GM19328 (cell line): ENCODE data around the gene TRIM22.
"Not testable (repeated sequence)": the region's sequence is repeated elsewhere in the genome, so short reads cannot be mapped to it uniquely, and the experiment has no call there.

Source experiments
- ATAC-seq: cut with Tn5 transposase; IDR thresholded peaks from one replicate; pipeline ENCODE4 v1.9.1; 2021; ENCODE audit warnings: mild to moderate bottlenecking, moderate library complexity; ENCODE audit not compliant: unreplicated experiment

TRIM22 gene

DNA sequence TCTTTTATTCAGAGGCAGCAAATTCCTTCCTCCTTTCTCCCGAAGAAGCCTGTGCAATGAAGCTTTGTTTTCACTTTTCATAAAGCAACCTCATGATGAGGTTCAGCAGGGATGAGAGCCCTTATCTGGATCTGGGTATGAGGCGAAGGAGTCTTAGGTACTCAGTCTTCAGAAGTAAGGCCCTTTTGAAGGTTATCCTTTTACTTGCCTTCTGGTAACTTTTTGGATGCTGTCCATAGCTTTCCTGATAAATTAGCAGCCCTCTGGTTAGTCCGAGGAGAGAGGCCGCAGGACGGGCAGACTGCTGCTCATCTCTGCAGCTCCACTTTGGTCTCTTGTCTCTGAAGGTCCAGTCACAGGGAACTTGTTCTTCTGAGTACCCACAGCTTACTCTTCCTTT lies 1.1 kb downstream of the TRIM22 start:
- ATAC-seq: no peak

DNA sequence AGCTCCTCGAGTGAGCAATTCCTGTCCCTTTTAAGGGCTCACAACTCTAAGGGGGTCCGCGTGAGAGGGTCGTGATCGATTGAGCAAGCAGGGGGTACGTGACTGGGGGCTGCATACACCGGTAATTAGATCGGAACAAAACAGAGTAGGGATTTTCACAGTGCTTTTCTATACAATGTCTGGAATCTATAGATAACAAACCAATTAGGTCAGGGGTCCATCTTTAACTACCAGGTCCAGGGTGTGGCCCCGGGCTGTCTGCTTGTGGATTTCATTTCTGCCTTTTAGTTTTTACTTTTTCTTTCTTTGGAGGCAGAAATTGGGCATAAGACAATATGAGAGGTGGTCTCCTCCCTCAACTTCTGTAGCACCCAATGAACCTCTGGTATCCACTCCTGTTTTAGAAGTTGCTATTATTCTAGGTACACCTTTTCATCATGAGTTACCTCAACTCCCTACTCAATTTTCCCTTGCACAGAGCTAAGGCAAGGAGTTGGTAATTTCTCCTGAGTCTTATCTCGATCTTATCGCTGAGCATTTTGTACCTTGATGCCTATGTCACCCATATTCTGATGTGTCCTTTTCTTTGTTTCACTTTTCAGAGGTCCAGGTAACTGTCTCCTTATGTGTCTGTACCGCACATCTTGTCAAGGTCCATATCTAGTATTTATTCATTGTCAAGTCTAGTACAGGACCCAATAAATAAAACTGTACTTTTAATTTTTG lies 1.8 kb downstream of the TRIM22 start:
- ATAC-seq: not testable (repeated sequence)

DNA sequence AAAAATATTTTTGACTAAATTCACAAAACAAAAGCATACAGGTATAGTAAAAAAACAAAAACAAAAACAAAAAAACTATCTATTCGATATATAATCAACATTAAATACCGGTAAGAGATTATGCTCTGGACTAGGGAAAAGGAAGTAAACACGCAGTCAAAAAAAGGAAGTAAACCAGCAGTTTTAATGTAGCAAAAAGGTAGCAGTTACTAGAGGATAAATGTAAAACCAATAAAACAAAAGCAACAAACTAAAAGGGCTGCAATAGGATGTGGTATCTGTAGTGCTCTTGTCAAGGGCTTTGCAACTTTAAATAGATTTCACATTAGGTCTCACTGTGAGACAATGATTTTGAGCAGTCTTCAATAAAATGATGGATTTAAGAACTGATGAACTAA lies 2.4 kb downstream of the TRIM22 start:
- ATAC-seq: no peak

DNA sequence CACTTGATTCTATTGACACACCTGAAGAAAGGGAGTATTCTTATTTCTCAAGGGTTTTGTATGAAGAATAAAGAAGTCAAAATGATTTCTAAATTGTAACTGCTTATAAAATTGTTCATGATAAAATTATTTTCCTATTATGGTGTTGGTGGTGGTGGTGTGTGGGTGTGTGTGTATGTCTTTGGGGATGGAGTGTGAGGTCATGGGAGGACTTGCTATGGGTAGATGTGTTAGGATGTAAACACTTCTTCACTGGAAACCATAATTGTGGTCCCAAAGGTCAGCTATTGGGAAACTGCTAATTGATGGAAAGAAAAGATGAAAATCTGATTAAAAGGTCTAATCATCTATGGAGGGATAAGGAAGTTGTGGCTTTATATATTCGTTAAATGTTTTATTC lies 5.1 kb downstream of the TRIM22 start:
- ATAC-seq: no peak

DNA sequence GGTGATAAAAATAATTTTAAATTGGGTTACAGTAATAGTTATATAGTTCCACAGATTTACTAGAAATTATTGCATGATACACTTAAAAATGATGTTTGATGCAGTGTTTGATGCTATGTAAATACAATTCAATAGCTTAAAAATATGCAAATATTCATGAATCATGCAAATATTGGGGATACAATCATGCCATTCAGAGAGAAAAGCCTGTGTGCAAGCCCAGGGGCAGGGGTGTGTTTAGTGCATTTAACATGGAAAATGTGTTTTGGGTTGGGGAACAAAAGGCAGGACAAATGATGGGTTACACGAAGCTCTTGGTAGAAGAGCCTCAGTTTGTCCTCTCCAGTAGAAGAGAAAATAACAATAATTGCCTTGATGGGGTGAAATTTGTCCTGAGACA lies 6.0 kb downstream of the TRIM22 start:
- ATAC-seq: no peak

DNA sequence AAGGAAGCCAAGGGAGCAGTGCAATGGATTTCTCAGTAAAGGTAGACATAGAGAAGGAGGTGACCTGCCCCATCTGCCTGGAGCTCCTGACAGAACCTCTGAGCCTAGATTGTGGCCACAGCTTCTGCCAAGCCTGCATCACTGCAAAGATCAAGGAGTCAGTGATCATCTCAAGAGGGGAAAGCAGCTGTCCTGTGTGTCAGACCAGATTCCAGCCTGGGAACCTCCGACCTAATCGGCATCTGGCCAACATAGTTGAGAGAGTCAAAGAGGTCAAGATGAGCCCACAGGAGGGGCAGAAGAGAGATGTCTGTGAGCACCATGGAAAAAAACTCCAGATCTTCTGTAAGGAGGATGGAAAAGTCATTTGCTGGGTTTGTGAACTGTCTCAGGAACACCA lies 6.6 kb downstream of the TRIM22 start:
- ATAC-seq: no peak

DNA sequence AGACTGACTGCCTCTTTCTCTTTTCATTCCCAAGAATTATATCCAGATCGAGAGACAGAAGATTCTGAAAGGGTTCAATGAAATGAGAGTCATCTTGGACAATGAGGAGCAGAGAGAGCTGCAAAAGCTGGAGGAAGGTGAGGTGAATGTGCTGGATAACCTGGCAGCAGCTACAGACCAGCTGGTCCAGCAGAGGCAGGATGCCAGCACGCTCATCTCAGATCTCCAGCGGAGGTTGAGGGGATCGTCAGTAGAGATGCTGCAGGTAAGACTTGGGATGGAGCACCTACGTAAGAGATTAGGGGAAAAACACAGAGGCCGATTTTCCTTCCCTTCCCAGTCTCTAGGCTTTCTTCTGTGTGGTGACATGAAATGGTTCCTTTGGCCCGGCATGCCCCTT lies 8.7 kb downstream of the TRIM22 start:
- no peak for ATAC-seq

DNA sequence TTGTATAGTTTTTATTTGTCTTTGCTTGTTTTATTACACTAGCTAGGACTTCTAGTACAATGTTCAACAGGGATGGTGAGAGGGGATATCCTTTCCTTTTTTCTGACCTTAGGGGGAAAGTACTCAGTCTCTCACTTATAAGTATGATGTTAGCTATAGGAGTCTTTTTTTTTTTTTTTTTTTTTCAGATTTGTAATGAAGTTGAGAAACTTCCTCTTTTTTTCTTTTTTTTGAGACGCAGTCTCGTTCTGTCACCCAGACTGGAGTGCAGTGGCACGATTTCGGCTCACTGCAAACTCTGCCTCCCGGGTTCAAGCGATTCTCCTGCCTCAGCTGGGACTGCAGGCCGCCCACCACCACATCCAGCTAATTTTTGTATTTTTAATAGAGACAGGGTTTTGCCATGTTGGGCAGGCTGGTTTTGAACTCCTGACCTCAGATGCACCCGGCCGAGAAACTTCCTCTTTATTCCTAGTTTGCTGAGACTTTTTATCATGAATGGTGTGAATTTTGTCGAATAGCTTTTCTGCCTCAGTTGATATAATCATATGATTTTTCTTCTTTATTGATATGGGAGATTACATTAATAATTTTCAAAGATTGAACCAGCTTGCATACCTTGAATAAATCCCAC lies 10.9 kb downstream of the TRIM22 start:
- ATAC-seq: no peak

DNA sequence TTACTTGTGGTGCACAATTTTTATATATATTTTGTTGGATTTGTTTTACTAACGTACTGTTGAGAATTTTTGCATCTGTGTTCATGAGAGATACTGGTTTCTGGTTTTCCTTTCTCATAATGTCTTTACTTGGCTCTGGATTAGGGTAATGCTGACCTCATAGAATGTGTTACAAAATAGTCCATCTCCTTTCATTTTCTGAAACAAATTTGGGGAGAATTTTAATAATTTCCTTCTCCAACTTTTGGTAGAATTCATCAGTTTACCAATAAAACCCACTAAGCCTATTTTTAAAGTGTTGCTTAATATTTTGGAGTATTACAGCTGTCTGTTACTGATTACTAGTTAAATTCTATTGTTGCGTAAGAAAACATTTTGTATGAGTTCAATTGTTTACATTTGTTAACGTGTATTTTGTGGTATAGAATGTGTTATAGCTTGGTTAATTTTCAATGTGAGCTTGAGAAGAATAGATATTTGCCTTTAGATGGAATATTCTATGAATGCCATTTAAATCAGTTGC lies 11.5 kb downstream of the TRIM22 start:
- ATAC-seq: no peak

DNA sequence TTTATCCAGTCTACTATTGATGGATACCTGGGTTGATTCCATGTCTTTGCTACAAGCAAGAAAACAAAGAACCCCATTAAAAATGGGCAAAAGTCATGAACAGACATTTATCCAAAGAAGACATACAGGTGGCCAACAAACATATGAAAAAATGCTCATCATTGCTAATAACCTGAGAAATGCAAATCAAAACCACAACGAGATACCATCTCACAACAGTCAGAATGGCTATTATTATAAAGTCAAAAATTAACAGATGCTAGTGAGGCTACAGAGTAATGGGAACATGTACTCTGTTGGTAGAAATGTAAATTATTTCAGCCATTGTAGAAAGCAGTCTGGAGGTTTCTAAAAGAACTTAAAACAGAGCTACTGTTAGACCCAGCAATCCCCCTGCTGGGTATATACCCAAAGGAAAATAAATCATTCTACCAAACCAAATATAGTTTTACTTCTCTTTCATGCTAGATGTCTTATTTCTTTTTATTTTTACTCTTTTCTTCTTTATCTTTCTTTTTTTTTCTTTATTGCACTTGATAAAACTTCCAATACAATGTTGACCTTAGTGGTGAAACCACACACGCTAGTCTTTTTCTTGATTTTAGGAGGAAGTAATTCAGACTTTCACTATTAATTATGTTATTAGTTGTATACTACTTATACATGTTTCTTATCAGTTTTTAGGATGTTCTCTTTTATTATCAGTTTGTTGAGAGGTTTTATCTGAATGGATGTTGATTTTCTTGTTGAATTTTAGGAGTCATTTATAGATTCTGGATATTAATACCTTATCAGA lies 14.3 kb downstream of the TRIM22 start:
- no peak for ATAC-seq

DNA sequence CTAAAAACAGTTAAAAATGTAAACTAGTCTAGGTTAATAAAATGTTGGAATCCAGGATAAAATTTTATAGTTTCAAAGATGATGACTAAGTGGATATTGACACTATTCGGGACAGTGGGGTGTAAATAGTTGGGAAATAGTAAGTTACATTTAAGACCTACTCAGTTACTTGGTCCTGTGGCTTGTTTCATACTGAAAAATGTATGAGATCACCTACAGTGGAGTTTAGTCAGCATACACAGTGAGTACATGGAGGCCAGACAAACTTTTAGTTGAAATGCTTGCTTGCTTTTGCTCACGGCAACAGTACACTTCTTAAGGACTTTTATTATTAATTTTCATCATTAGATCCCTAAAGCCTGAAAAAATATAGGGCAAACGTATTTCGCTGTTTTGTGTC lies 16.1 kb downstream of the TRIM22 start:
- no peak for ATAC-seq

DNA sequence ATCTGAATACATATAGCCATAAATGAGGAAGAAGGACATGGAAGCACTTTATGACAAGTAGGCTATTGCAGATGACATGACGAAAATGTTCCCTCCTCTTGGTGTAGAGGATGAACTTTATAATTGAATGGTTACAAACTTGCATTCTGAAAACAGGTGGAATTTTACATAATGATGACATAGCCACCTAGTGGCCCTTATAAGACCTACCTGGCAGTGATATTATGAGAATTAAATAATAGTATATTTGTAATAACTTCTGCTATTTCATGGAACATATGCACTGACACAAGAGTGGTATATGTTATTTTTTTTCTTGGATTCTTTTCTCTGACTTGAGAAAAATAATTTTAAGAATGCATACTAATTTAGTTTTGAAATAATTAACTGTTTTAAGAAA lies 22.9 kb downstream of the TRIM22 start:
- no peak for ATAC-seq

DNA sequence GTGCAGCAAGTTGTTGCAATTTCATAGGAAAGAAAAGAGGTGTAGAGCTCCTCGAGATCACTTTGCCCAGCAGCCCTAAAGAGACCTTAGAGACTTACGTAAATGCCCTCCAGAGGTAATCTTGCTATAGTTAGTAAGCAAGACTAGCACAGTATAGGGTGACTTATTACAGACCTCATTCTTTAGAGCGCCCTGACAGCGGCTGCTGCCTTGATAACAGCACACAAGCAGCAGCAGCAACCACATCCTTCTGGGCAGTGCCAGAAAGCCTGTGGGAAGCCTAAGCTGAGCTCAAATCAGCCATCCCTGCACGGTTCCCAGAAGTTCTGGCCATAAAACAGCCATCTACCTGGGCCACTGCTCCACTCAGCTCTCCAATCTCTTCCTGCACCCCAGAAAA lies 24.1 kb downstream of the TRIM22 start:
- ATAC-seq: no peak

DNA sequence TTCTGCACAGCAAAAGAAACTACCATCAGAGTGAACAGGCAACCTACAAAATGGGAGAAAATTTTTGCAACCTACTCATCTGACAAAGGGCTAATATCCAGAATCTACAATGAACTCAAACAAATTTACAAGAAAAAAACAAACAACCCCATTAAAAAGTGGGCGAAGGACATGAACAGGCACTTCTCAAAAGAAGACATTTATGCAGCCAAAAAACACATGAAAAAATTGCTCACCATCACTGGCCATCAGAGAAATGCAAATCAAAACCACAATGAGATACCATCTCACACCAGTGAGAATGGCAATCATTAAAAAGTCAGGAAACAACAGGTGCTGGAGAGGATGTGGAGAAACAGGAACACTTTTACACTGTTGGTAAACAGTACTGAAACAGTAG lies 26.9 kb downstream of the TRIM22 start:
- ATAC-seq: not testable (repeated sequence)

DNA sequence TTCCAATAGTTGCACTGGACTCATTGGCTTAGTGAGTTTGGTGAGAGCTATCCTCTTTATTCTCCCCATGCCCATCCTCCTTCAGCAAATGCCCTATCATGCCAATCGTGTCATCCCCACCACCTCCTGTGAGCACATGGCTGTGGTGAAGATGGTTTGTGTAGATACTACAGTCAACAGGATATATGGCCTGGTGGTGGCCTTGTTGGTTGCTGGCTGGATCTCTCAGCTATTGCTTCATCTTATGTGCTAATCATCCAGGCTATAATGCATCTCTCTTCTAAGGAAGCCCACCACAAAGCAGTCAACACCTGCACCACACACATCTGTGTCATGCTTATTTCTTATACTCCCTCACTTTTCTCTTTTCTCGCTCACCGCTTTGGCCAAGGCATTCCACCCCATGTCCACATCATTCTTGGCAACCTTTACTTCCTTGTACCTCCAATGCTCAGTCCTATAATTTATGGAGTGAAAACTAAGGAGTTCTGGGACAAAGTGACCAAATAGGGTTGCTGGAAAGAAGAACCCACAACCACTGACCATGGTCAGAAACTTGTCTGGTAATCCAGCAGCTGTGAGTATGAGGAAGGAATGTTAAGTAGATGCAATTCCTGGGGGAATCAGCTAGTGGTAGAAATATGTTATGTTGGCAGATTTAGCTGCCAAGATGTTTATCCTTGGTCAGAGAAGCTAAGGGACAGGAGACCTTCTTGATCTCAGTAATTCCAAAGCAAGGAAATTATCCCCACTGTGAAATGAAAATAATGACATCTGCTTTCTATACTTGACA lies 30.3 kb downstream of the TRIM22 start:
- no peak for ATAC-seq

DNA sequence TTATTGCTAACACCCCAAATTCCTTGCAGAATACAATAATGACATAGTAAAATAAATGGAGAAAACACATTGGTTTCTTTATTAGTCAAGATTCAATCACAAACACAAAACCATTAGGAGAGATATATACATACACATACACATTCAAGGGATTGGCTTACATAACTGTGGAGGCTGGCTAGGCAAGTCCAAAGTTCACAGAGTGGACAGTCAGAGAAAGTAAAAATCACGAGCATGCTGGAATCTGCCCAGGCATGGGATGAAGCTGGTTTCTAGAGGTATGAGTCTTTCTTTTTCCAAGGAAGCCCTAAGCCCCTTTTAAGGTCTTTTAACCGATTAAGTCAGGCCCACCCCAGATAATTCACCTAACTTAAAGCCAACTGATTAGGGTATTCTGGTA lies 33.0 kb downstream of the TRIM22 start:
- no peak for ATAC-seq

DNA sequence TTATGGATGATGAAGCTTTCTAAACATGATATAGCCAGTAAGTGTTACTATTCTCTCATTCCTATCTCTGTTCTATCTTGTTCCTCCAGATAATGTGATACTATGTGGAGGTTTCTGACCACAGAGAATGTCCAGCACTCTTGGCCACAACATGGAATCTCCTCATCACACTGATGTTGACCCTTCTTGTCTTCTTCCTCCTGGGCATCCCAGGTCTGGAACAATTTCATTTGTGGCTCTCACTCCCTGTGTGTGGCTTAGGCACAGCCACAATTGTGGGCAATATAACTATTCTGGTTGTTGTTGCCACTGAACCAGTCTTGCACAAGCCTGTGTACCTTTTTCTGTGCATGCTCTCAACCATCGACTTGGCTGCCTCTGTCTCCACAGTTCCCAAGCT lies 36.8 kb downstream of the TRIM22 start:
- ATAC-seq: no peak

DNA sequence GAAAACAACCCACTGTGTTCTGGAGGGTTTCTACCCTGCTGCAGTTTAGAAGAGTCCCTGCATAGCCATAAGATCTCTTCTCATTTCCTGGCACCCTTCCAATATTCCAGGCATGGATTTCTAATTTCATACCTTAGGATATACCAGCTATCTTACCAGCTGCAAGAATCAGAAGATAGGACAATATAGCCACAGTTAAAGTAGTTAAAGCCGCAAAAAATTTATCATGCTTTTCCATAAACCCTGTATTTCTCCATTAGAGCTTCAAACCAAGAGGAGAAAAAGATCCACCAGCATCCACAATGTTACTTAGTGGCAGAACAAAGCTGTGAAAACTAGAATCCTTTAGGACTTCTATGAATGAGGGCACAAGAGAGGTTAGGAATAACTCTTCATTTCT lies 38.1 kb downstream of the TRIM22 start:
- no peak for ATAC-seq

DNA sequence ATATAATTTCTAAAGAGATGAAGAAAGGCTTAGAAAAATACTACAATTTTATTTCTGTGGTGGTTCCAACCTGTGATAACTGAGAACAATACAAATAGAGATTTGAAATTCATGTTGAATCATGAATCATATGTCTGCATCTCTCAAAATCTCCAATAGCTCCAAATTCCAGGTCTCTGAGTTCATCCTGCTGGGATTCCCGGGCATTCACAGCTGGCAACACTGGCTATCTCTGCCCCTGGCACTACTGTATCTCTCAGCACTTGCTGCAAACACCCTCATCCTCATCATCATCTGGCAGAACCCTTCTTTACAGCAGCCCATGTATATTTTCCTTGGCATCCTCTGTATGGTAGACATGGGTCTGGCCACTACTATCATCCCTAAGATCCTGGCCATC lies 46.8 kb downstream of the TRIM22 start, which contains the start of gene OR56B1:
OR56B1 (plus strand) TSS at position 53 of the 400 bp plus-strand sequence; CDS start at position 122, 69 bp downstream.
- ATAC-seq: no peak

DNA sequence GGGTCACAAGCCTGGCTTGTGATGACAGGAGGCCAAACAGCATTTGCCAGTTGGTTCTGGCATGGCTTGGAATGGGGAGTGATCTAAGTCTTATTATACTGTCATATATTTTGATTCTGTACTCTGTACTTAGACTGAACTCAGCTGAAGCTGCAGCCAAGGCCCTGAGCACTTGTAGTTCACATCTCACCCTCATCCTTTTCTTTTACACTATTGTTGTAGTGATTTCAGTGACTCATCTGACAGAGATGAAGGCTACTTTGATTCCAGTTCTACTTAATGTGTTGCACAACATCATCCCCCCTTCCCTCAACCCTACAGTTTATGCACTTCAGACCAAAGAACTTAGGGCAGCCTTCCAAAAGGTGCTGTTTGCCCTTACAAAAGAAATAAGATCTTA lies 47.5 kb downstream of the TRIM22 start:
- ATAC-seq: no peak
